Right lung (tissue), 5 donors: ENCODE results near the gene EXOC3. TPM values are rescaled to one million over a fixed set of nuclear protein-coding genes. Genes with fewer than 3 reads are reported as not detected.
A peak's percentile ranks its signal among the peaks of the same experiment; 100 is the strongest.
"Not testable (repeated sequence)": the region's sequence is repeated elsewhere in the genome, so short reads cannot be mapped to it uniquely, and the experiment has no call there.

ENCODE experiments used
- DNase-seq, 2 donors: peaks; one replicate each; pipeline ENCODE4 v3.0.0-alpha.2; 2013
- polyA plus RNA-seq, 5 donors: library from polyadenylated mRNA; unstranded; fragments of 120-200 nt; gene quantifications; one replicate each; pipeline versions ENCODE4 v1.2.1 to v1.2.3, GENCODE V29; 2013; ENCODE audit warnings: inconsistent platforms in 1 of 5, low replicate concordance in 1 of 5; ENCODE audit not compliant: insufficient read length in 5 of 5, insufficient read depth in 1 of 5

EXOC3 gene
- polyA plus RNA-seq, 5 donors = 43.6 to 59.3 (median 55.2) TPM

DNA sequence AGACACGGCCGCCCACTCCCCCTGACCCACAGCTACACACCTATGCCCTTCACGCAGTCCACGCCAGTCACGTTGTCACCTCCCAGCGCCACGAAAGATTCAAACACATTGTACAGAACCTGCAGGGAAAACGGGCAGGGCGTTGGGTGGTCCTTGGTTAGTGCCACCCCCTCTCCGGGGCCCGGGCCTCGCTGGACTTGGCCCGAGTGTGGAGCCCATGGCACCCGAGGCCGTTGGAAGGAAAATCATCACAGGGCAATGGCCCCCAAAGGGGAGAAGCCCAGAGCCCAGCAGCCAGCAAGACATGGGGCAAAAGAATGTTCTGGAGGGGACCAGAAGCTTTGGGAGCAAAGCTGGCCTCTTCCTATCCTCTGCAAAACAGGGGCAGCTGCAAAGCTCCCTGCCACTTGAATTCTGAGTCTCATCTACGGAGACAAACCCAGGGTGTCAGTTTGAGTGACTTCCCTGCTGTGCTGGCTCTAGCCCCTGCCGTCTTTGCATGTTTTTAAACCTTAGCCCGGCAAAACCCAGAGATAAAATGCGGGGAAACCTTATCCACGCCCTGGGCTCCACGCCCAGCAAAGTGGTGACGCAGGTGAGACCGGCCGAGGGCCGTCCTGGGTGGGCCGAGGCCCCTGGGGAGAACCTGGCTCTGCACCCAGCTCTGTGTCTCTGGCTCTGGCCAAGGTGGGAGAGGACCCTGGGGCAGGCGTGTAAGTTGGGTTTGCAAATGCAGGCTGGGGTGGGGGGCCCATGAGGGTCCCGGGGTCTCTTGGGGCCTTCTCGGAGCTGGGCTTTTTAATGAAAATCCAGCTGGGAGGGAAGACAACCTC, 42.4 kb downstream of the EXOC3 start:
- DNase-seq = no peak

DNA sequence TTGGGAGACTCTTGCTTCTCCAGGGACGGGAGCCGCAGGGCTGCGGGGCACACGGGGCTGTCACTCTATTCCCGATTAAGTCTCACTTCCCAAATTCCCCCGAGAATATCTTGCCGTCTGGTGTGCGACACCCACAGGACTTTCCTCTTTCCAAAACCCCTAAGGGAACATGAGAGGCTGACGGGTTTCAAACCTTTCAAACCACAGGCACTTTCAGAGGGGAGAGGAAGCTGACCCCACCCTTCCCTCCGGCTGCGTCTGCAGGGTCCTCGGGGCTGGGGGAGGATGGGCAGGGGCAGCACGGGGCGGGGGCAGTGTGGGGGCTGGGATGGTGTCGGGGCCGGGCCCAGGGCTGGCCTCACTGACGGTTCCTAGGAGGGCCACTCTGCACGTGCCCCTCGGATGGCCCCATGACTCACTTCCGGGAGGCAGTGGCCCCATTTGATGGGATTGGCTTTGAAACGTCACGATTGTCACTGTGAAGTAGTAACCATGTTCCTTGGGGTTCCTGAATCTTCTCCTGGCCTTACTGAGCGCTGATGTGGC, 43.0 kb downstream of the EXOC3 start:
- no peak for DNase-seq

DNA sequence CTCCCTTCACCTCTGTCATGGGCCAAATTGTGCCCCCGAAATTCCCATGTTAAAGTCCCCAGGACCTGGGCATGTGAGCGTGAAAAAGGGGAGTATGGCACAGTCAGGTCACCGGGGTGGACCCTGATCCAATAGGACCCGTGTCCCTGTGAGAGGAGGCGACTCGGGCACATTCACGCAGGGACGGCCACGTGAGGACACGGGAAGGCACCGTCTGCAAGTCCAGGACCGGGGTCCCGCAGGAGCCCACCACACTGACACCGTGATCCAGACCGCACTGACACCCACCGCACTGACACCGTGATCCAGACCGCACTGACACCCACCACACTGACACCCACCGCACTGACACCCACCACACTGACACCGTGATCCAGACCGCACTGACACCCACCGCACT, 43.6 kb downstream of the EXOC3 start:
- DNase-seq = not testable (repeated sequence)

DNA sequence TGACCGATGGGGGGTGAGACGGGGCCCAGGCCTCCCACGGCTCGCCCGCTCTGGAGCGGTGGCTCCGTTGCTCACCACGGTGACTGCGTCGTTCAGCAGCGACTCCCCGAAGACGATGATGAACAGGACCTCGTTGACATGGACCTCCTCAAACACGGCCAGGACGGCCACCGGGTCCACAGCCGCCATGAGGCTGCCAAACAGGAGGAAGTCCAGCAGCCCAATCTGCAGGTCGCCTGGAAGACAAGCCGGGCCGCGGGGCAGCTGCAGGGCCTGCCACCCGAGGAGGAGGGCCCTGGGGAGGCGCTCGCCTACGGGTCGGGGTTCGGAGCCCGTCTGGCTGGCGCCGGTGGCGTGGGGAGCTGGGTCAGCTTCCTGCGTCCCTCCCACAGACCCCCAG, 45.3 kb downstream of the EXOC3 start:
- no peak for DNase-seq

DNA sequence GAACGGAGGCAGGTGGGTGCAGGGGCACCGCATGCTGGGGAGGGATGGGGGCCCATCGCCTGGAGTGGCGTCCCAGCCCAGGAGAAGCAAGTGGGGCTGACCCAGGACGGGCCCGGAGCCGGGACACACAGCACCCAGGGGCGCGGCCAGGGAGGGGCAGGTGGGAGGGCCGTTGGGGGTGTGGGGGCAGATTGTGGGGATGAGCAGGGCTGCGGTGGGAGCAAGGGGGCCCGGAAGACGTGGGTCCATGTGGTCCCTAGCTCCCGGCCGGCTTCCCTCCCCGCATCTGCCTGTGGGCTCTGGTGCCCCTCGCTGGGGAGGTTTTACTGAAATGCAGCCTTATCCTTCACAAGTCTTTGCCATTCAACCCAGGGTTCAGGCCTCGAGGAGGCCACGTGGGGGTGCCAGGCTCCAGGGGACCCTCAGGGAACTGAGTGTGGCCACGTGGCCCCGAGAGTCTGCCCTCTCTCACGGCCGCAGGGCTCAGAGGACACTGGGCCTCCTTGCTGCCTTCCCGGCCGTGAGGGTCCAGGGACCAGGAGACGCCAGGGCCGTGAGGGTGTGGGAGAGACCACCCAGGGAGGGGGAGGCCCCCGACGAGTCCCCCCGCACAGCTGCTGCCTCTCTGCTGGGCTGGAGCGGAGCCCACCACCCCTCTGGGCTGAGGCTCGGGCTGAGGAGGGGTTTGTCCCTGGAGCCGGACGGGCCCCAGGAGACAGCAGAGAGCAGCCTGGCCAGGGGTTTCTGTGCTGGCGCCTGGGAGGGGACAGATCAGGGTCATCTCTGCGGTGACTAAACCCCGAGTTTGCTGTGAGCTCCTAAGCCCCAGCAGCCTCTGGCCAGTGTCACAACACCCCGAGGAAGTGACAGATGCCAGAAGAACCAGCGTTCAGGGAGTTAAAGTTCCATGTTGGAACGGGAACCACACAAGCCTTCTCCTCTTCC, 46.0 kb downstream of the EXOC3 start:
- DNase-seq = peak in 1 of 2 donors; percentile 24

DNA sequence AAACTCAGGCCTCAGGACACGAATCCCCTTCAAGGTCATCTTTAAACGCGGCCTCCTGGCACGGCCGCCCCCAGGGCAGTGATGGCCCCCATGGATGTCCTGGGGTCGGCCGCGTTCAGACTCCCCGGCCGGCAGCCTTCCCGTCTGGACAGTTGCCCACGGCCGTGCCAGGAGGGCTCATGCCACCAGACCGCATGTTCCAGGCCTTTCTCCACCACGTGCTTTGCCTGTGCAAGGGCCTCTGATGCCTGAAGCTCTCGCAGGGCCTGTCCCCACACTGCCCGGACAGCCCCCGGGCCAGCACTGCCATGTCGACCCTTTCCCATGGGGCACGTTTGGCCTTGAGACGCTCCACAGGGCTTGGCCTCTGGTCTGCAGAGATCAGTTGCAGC, 46.7 kb downstream of the EXOC3 start:
- DNase-seq = no peak

DNA sequence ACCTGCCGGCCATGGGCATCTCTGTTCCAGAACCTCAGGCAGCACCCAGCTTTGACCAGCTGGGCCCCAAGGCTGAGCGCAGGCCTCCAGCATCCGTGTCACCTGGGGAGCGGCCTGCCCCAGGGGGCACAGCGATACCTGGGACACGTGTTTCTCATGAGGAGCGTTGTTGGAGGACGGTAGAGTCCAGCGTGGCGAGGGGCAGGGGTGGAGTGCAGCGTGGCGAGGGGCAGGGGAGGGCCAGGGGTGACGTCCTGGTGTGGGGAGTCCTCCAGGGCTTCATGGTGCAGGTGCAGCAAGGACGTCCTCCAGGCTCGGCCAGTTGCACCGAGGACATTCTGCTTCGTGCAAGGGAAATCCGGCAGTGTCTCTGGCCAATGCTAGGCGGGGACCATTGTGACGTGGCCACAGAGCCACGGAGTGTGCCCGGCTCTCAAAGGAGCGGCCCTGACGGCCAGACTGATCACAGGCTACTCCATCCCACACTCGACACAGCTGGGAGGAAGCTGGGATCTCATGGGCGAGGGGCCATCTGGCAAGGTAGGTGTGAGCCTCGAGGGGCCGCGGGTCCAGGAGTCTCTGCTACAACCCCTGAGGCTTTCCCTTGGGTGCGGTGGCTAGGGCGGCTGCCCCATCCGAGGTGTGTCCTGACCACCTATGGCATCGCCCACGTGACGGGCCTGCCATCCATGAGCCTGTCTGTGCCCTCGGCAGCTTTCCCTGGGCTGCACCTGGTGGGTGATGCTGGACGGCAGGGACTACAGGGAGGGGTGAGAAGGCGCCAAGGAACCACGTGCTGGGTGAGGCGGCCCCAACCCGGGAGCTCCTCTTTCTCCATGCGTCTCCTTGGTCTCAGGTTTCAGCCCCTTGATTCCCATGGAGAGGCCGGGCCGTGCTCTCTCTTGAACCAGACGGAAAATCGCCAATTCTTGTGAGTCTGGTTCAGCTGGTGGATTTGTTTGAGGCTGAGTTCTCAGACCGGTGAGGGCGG, 47.4 kb downstream of the EXOC3 start:
- no peak for DNase-seq

DNA sequence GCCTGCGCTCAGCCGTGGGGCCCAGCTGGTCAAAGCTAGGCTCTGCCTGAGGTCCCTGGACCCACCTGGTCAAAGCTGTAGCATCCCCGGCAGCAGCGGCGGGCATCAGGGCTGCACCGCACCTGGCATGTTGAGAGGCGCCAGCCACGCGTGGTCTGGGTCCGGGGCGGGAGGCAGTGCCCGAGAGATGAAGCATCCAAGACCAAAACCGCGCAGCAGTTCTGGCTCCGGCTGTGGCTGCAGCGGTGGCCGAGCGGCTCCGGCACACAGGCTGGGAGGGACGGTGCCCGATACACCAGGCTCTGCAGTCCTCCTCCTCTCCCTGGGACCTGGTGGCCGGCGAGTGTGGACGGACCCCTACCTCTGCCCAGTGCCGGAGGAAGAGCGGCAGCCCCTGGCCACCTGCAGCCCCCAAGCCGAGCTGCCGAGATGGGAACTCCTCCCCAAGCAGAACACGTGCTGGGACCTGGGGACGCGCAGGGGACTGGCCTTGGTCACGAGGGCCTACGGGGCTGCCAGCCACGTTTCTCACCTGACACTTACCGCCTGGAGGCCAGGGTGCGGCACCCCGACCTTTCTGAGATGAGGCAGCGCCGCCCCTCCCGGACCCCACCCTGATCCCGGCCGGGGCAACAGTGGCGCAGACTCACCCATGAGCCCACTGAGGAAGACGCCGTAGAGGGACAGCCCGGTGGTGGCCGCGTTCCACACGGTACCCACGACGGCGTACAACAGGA, 48.3 kb downstream of the EXOC3 start:
- no peak for DNase-seq

DNA sequence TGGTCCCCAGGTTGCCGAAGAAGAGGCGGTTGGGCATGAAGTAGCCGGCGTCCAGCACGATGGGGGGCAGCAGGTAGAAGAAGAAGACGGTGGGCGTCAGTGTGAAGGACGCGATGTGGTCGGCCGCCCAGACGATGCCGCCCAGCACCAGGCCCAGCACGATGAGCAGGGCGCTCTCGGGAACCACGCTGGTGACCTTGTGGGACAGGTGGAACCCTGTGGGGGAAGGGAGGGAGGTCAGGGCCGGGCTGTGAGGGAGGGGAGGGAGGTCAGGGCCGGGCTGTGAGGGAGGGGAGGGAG, 48.8 kb downstream of the EXOC3 start:
- DNase-seq = no peak

DNA sequence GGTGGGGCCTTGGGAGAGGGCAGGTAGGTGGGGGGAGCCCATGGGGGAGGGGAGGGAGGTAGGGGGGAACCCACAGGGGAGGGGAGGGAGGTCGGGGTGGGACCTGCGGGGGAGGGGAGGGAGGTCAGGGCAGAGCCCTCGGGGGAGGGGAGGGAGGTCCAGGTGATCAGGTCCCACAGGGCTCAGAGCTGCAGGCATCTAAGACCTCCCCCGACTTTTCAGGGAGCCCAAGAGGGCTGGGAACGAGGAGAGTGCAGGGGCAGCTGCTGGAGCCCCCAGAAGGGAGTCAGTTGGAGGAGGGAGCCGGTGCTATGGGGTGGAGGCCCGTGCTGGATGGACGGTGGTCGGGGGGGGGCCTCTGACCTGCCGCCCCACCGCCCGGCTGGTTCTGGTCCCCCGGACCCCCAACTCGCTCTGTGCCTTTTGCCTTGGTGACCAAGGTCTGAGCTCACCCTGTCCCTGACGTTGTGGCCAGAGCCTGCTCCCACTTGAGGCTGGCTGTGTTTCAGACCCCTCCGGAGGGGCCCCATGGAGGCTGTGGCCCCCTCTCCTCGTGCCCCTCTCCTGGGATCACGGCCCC, 49.4 kb downstream of the EXOC3 start:
- DNase-seq = no peak

- peak; percentile 36 to 57 for DNase-seq
These were observed 50.2 kb downstream of the EXOC3 start for GRCh38 chr5:493119-493701.

- no peak for DNase-seq
These were observed 50.8 kb downstream of the EXOC3 start for GRCh38 chr5:493758-494157.

DNA sequence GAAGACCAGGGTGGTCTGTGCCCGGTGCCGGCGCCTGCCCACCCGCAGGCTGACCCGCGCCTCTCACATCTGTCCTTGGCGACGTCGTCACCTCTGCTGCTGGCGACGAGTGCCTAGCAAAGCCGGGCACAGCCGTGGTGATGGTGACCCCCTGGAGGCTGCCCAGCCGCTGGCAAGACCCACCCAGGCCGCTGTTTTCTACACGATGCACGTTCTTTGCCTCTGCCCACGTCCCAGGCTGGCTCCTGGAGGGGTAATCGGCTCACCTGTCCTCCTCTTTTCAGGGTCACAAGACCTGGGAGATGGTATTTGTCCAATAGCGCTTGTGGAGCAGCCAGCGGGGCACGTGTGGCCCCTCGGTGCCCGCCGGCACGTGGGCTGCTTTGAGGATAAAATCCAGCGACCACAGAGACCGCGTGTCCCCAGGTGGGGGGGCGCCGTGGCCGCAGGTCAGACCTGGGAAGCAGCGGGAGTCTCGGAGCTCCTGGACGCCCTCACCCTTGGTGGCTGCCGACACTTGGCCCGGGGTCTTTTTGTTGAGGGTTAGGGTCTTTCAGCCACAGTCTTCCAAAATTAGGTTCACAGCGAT, 51.8 kb downstream of the EXOC3 start:
- no peak for DNase-seq

DNA sequence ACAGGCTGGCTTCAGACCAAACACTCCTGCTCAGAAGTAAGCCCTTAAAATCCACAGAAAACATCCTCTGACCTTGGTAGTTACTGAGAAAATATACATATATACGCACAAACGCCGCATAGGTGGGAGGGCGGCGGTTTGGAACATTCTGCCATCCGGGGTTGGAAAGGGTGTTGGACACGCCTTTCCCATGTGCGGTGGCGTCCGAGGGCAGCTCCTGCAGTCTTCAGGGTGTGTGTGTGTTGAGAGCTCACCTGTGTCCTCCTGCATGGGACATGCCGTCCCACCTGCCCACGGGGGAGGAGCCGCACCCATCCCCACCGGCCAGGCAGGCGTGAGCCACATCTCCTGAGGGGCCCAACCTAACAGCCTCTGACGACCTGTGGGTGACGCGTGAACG, 53.1 kb downstream of the EXOC3 start:
- no peak for DNase-seq

GRCh38 chr5:497090-497700, 54.2 kb downstream of the EXOC3 start:
- no peak for DNase-seq

DNA sequence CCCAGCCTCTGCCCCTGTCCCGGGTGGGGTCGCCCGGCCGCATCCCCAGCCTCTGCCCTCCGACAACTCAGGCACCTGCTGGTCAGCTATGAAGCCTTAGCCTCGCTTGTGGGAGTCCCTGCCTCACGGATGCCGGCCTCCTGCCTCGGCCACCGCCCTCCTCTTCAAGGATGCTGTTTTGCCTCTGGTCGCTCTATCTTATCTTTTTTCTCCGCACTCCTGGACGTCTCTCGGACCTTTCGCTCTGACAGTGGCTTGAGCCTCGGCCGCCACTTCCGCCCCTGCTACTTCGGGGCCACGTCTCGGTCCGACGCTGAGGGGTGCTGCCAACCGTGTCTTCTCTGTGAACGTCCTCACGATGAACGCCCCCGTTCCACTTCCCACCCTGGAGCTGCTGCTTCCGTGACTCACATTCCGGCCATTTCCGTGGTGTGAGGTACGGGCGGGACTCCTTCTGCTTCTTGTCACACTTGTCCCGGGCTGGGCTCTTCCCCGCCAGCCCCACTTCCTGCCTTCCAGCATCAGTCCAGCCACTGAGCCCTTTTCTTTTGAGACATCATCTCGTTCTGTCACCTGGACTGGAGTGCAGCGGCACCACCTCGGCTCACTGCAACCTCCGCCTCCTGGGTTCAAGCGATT, 55.0 kb downstream of the EXOC3 start:
- DNase-seq = no peak

GRCh38 chr5:499233-500209, 56.5 kb downstream of the EXOC3 start:
- no peak for DNase-seq
